DMS53 treated with DMSO at 0.1 percent for 48 hours (cell line): Measurements from ENCODE around the gene NFIC.
"Not testable (repeated sequence)": the region's sequence is repeated elsewhere in the genome, so short reads cannot be mapped to it uniquely, and the experiment has no call there.

Experiments used
- DNase-seq: peaks from one replicate; lab custom pipeline; 2025; ENCODE audit not compliant: unreplicated experiment; lab: John Stamatoyannopoulos, UW

NFIC gene

GRCh38 chr19:3448616-3449334 is 82.4 kb downstream of the NFIC start:
- DNase-seq, result no peak

DNA sequence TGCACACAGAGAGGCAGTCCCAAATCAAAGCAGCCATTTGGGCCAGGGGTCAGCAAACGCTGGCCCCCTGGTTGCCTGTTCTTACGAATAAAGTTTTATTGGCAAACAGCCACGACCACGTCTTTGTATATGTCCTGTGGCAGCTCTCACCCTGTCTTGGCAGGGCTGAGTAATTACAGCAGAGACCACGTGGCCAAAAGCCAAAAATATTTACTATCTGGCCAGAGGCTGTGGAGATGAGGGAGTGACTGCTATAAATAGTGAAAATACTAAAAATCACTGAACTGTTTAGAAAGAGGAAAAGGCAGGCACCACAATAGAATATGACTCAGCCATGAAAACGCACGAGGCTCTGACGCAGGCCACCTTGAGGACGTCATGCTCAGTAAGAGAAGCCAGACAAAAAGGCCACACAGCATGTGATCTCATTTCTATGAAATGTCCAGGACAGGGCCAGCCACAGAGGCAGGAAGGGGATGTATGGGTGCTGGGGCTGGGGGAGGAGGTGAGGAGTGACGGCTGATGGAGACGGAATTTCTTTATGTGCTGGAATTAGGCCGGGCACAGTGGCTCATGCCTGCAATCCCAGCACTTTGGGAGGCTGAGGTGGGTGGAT is 84.5 kb downstream of the NFIC start:
- no peak for DNase-seq

- no peak for DNase-seq
Measured at GRCh38 chr19:3451451-3451866, 85.1 kb downstream of the NFIC start.

DNA sequence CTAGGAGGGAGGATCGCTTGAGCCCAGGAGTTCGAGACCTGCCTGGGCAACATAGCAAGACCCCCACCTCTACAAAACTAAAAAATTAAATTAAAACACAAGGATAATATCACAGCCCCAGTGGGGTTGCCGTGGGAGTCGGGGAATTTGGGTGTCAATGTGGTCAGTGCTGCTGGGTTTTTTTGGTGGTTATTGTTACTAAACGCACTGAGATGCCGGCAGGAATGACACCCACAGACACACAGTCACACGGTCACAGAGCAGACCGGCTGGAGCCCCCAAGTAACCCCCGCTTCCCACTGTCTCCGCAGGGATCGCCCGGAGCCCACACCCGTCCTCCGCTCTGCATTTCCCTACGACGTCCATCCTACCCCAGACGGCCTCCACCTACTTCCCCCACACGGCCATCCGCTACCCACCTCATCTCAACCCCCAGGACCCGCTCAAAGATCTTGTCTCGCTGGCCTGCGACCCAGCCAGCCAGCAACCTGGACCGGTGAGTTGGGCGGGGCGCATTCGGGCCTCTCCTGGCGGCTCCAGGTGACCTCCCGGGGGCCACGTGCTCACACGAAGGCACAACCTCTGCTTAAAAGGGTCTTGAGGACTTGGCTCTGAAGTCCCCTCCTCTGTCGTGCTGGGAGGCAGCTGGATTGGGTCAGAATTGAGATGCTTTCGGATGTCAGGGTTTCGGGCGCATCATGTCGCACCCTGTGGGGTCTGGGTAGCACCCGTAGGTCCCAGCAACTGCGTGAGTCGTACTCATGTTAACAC is 86.0 kb downstream of the NFIC start:
- DNase-seq, result no peak

DNA sequence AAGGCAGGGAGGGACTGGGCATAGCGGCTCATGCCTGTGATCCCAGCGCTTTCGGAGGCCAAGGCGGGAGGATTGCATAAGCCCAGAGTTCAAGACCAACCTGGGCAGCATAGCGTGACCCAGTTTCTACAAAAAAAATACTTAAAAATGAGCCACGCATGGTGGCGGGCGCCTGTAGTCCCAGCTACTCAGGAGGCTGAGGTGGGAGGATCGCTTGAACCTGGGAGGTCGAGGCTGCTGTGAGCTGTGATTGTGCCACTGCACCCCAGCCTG is 86.5 kb downstream of the NFIC start:
- DNase-seq, result not testable (repeated sequence)

GRCh38 chr19:3453840-3454239 is 87.5 kb downstream of the NFIC start:
- no peak for DNase-seq

DNA sequence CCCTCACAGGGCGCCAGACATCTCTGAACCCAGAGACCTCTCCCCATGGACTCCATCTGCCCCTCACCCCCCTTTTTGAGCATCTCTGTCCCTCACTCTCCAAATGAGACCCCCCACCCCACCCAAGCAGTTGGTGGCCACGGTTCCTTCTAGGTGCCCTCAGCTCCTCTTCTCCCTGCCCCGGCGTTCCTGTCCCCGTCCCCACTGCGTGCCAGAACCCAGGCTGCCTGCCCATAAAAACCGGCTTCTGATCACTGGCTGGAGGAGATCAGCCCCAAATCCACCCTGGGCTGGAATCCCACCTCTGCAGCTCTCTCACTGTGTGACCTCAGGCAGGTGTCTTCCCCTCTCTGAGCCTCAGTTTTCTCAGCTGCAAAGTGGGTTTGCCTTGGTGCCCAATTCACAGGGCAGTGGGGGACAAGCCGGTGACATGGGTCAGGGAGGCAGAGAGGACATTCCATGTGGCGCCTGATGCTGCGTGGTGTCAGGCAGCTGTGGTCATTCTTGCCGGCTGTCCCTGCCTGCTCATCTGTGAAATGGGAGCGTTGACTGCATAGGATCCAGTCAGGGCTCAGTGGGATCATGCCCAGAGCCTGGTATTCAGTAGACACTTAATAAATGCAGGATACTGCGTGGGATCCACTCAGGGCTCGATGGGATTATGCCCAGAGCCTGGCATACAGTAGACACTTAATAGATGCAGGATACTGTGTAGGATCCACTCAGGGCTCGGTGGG is 88.4 kb downstream of the NFIC start:
- DNase-seq, result no peak

DNA sequence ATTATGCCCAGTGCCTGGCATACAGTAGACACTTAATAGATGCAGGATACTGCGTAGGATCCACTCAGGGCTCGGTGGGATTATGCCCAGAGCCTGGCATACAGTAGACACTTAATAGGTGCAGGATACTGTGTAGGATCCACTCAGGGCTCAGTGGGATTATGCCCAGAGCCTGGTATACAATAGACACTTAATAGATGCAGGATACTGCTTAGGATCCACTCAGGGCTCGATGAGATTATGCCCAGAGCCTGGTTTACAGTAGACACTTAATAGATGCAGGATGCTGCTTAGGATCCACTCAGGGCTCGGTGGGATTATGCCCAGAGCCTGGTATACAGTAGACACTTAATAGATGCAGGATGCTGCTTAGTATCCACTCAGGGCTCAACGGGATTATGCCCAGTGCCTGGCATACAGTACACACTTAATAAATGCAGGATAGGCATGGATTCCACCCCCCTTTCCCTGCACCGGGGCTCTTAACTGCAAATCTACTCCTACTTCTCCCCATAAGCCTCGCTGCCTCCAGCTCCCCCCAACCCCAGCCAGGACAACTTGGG is 89.1 kb downstream of the NFIC start:
- DNase-seq, result no peak

DNA sequence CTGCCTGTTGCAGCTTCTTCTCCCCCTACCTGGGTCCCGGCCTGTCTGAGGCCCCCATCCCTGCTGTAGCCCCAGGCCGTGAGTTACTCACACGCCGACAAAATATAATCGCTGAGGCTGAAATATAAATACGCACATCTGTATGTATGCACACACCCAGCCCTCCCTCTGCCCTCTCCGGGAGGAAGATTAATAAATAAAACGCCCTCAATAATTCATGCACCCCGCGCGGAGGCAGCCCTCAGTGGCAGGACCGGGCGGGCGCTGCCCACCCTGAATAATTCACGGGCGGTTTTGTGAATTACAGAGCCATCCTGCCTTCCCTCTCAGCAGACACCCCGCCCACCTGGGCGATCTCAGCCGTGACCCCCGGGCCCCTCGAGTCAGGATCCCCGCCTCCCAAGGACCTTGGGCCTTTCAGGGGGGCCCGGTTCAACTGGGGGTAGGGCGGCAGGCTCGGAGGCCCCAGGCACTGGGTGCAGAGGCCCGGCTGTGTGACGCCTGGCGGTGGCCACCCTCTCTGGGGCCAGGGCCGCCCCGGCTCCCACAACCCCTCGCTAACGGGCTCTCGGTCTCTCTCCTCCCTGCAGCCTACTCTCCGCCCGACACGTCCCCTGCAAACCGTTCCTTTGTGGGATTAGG is 89.7 kb downstream of the NFIC start:
- DNase-seq, result no peak

GRCh38 chr19:3456925-3457527 is 90.6 kb downstream of the NFIC start:
- no peak for DNase-seq

DNA sequence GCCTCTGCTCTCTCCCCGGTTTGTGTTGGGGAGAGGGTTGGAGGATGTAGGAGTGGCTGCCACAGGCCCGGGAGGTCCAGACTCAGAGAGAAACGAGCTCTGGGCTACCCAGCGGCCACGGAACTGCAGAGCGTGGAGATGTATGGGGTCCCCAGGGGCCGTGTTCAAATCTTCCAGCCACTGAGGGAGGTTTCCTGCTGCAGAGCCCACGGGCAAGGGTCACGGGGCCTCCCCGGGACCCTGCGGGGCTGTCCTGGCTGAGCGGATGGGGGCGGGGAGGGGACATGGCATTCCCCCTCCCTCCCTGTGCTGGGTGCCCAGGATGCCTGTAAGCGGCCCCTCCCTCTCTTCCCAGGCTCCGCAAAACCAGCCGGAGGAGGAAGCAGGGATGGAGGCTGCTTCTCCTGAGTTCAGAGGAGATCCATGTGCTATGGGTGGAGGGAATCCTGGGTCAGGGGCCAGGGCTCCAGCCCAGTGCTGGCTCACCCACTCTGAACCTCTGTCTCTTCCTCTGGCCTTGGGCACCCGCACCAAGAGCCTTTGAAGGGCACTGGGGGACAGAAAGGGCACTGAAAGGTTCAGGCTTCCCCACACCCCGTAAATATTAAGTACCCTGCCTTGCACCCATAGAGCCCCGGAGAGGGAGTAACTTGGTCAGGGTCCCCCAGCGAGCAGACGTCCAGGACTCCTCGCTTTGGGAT is 91.3 kb downstream of the NFIC start:
- DNase-seq, result no peak

- DNase-seq, result no peak
Measured at GRCh38 chr19:3458229-3459088, 92.1 kb downstream of the NFIC start.

GRCh38 chr19:3459089-3459881 is 92.9 kb downstream of the NFIC start:
- no peak for DNase-seq

- no peak for DNase-seq
Measured at GRCh38 chr19:3459965-3460582, 93.7 kb downstream of the NFIC start.

DNA sequence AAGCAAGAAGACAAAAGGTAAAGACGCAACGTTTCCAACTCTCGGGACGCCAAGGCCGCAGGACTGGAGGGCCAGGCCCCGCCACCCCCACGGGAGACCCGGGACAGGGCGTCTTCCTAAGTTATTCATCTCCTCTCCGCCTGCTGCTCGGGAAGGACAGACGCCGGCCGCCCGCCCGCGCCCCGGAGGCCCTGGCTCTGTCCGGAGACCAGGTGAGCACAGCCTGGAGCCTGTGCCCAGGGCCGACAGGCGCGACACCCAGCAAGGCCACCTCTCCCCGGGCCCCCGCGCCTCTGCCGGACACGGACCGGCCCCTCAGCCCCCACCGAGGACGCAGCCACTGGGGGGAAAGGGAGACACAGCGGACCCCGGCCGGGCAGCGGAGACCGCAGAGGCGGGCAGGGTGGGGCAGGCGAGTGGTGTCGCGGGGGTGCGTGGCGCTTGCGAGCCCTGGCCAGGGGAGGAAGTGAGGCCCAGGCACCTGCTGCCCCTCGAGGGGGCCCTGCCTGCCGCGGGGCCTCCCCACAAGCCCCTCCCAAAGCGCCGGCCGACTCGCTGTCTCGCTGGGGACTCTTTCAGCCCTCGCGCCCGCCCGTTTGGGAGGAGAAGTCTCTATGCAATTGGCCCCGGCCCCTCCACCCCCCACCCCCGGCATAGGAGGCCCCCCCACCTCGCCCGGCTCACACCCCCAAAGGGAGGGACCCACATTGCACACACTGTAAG is 96.8 kb downstream of the NFIC start:
- DNase-seq, result no peak

DNA sequence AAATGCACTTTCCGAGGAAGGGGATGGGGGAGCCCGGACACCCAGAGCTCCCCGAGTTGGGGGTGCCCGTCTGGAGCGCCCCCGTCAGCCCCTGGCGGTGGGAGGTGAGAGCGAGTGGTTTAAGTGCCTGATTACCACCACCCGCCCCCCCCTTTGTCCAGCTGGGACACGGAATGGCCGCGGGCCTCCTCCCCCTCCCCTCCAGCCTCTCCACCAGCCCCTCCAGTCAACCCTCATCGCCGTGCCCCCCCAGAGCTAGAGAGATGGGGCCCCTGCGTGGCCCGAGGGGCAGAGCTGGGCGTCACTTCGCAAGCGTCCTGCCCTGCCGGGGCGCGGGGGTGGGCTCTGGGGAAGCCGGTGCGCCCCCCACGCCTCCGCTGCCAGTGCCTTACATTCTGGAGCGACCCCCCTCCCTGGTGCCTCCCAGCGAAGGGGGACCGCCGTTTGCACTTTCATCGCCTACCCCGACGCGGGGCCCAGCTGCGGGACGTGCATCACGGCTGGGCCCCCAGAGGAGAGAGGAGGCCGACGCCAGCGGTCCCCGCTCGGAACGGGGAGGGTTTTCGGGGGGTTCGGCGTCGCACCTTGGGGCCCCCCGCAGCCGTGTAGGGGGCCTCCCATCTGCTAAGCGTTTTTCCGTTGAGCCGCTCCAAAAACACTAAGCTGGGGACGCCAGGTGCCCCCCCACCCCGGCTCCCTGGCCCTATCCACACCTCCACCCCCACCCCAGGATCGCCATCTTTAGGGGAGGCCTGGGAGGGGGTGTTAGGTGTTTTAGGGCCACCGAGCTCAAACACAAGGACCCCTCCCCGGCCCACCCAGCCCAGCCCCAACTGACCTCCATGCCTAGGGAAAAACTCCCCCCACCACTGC is 97.6 kb downstream of the NFIC start:
- DNase-seq, result no peak
